Ovary (tissue), 9 donors: ENCODE data around the gene ZNF718. TPM values are rescaled to one million over a fixed set of nuclear protein-coding genes. Genes with fewer than 3 reads are reported as not detected.
"Not testable (repeated sequence)": the region's sequence is repeated elsewhere in the genome, so short reads cannot be mapped to it uniquely, and the experiment has no call there.

Experiments
- DNase-seq, 5 donors: peaks; one replicate each; pipeline ENCODE4 v3.0.0-alpha.2; 2019 to 2020
- H3K27ac ChIP-seq, 2 donors: fragments of 200-600 bp; one replicate each; pipeline versions ENCODE4 v1.5.1 to v1.8.0; 2019 to 2022
- H3K27me3 ChIP-seq: fragments of 200-600 bp; one replicate; pipeline ENCODE4 v1.8.0; 2022
- H3K36me3 ChIP-seq: fragments of 200-600 bp; sonication (generic); one replicate; pipeline ENCODE4 v1.5.1; 2019
- H3K4me1 ChIP-seq: one replicate; pipeline ENCODE4 v1.8.1; 2013; ENCODE audit warnings: mild to moderate bottlenecking, moderate library complexity; ENCODE audit not compliant: insufficient read depth
- H3K4me3 ChIP-seq: fragments of 200-600 bp; sonication (generic); one replicate; pipeline ENCODE4 v1.5.1; 2017
- H3K9me3 ChIP-seq, 2 donors: fragments of 200-600 bp in 1 of 2; sonication (generic) in 1 of 2; one replicate each; pipeline versions ENCODE4 v1.5.1 to v1.8.1; 2013 to 2019; ENCODE audit warnings: mild to moderate bottlenecking in 1 of 2, moderate library complexity in 1 of 2
- EP300 ChIP-seq: sonication (generic); formaldehyde crosslinking; IDR thresholded peaks from one replicate; pipeline ENCODE4 v1.6.1; 2017; ENCODE audit warnings: antibody characterized with exemption
- POLR2A ChIP-seq: fragments of 450-650 bp; IDR thresholded peaks from one replicate; pipeline ENCODE4 v1.6.1; 2017; ENCODE audit warnings: antibody characterized with exemption, mild to moderate bottlenecking, moderate library complexity
- WGBS, 3 donors: extraction: QIAGEN DNeasy Blood & Tissue Kit in 1 of 3; methylation state at CpG; one replicate each; pipeline versions ENCODE4 v1.1.5 to v1.1.7; 2013 to 2017; 5-methylcytosine and 5-hydroxymethylcytosine counted together
- intact Hi-C, 4 donors: fragments of 100-400 bp; cut with DNase I; formaldehyde crosslinking; loops; one replicate each; pipeline versions ENCODE4 v1.11.0 to v1.15.1; 2022 to 2023
- polyA plus RNA-seq, 2 donors: library from polyadenylated mRNA; stranded (reverse); fragments of 200-250 nt in 1 of 2; fragments of 350-450 nt in 1 of 2; fragmentation: Illumina TruSeq in 1 of 2; extraction: RNeasy Lipid Tissue Mini Kit (QIAGEN cat#74804) in 1 of 2; gene quantifications; one replicate each; pipeline ENCODE4 v1.2.3, GENCODE V29; 2013 to 2014
- total RNA-seq, 7 donors: library from RNA; depleted of rRNA in 2 of 7; stranded (reverse); fragments of >200 nt in 2 of 7; fragmentation: NEBNext Ultra II Directional in 3 of 7; extraction: Animal tissue kit (Norgen Biotek cat#: 25700) in 3 of 7; gene quantifications; one replicate each; pipeline versions ENCODE4 v1.1.0 to v1.2.4, GENCODE V29; 2016 to 2023
- TF ChIP-seq, protein P1 (sequence below), 3 donors: fragments of 450-650 bp in 2 of 3; fragments of 200-600 bp in 1 of 3; IDR thresholded peaks; one replicate each; pipeline versions ENCODE4 v1.5.1 to v1.8.0; 2016 to 2022; ENCODE audit warnings: antibody characterized with exemption in 3 of 3, mild to moderate bottlenecking in 1 of 3
- donor health status: DM: no; HTN: no; CAD: no; lungs with moderate emphysema.
- donor health status: DM: no; HTN: no; CAD: no.
- donor health status: Bipolar disorder and iron deficiency.
- donor health status: DM: yes; HTN: yes; CAD: no.
- donor health status: DM: no; HTN: no; CAD: no.
- donor health status: DM: yes; HTN: yes; CAD: no.

Gene ZNF718
- total and polyA plus RNA-seq, 9 donors, result 2.5 to 12.4 (median 7.3) TPM

DNA sequence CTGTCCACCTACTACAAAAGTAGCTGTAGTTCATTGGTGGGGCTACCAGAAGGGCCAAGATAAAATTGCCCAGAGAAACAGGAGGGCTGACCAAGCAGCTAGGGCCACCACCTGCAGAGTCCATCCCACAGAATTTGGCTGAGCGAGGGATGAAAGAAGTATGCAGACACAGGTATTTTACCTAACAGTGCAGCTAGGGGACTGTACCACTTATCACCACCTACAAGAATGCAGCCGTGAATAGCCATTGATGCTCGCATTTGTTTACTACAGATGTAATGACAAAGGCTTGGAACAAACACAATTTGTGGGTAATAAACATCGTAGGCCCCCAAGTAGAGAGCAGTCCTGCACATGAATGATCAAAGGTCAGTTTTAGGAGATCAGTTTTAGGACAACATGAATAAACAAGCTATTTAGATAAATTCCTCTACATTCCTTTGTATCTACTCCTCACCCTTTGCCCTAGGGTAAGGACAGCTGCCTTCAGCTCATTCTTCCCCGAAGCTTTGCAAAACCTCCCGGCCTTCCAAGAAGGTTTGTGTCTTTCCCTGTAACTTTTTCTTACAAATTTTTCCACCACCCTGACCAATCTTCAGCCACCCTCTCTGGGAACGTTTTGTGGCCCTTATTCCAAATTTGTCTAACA lies 49.5 kb downstream of the ZNF718 start:
- 72 to 77% (median 76%) methylated on average over 7 of the region's 7 CpGs for WGBS, 3 donors
- intact Hi-C loops, result no loop called here
- DNase-seq, result no peak
- Histone ChIP-seq H3K36me3 (no peaks in the 10 kb centered on the region), H3K27ac (no peak overlapping the region), H3K4me3 (no peak overlapping the region), H3K4me1 (no peaks in the 10 kb centered on the region), H3K9me3 (peaks cover 0 to 29% of the 10 kb centered on the region in 2 donors), H3K27me3 (no peaks in the 10 kb centered on the region)
- TF ChIP-seq, protein P1, sequence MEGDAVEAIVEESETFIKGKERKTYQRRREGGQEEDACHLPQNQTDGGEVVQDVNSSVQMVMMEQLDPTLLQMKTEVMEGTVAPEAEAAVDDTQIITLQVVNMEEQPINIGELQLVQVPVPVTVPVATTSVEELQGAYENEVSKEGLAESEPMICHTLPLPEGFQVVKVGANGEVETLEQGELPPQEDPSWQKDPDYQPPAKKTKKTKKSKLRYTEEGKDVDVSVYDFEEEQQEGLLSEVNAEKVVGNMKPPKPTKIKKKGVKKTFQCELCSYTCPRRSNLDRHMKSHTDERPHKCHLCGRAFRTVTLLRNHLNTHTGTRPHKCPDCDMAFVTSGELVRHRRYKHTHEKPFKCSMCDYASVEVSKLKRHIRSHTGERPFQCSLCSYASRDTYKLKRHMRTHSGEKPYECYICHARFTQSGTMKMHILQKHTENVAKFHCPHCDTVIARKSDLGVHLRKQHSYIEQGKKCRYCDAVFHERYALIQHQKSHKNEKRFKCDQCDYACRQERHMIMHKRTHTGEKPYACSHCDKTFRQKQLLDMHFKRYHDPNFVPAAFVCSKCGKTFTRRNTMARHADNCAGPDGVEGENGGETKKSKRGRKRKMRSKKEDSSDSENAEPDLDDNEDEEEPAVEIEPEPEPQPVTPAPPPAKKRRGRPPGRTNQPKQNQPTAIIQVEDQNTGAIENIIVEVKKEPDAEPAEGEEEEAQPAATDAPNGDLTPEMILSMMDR (IDR thresholded peaks at IDR 0.05), result no peak
- TF ChIP-seq POLR2A (no peak), EP300 (no peak)

DNA sequence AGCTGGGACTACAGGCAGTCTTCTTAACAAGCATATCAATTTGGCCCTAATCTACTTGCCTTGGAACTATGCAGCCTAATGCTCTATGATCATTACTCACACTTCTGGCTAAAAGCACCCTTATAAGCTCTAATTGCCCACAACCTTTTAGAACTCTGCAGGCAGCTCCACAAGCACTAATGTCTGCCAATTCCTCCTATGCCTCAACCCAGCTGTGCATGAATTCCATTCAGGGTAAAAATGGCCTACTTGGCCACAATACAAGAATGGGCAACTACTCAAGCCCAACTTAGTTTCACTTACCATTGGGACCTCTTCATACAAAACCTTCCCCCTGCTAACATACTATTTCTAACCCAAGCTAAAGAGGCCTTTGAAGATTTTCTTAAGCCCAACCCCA lies 51.7 kb downstream of the ZNF718 start:
- Histone ChIP-seq H3K4me3 (no peak overlapping the region), H3K27me3 (no peaks in the 10 kb centered on the region), H3K4me1 (no peaks in the 10 kb centered on the region), H3K9me3 (peaks cover 0 to 26% of the 10 kb centered on the region in 2 donors), H3K36me3 (no peaks in the 10 kb centered on the region), H3K27ac (no peak overlapping the region)
- no peak for TF ChIP-seq POLR2A
- TF ChIP-seq, protein P1 (IDR thresholded peaks at IDR 0.05), result no peak
- no peak for DNase-seq
- intact Hi-C loops, result no loop called here

GRCh38 chr4:176995-177394 lies 52.7 kb downstream of the ZNF718 start:
- H3K9me3 ChIP-seq, result peaks cover 0 to 22% of the 10 kb centered on the region in 2 donors
- intact Hi-C loops, result no loop called here
- 42 to 100% (median 94%) methylated on average over 1 of the region's 1 CpG for WGBS, 3 donors
- no peak for TF ChIP-seq POLR2A
- TF ChIP-seq EP300, result no peak
- TF ChIP-seq, protein P1 (IDR thresholded peaks at IDR 0.05), result no peak
- H3K4me1 ChIP-seq, result no peaks in the 10 kb centered on the region
- no peaks in the 10 kb centered on the region for H3K36me3 ChIP-seq
- DNase-seq, result no peak
- no peaks in the 10 kb centered on the region for H3K27me3 ChIP-seq
- no peak overlapping the region for H3K4me3 ChIP-seq
- no peak overlapping the region for H3K27ac ChIP-seq

GRCh38 chr4:182225-182624 lies 57.9 kb downstream of the ZNF718 start:
- DNase-seq, intact Hi-C loops, H3K36me3 ChIP-seq, H3K27me3 ChIP-seq, H3K4me3 ChIP-seq, H3K27ac ChIP-seq, H3K4me1 ChIP-seq: not testable (repeated sequence)
- H3K9me3 ChIP-seq, result peaks cover 3 to 18% of the 10 kb centered on the region in 2 donors
- WGBS, 3 donors, result 98 to 100% (median 99%) methylated on average over 3 of the region's 3 CpGs

GRCh38 chr4:188091-188490 lies 63.8 kb downstream of the ZNF718 start:
- Histone ChIP-seq H3K27me3 (no peaks in the 10 kb centered on the region), H3K9me3 (peaks cover 1 to 11% of the 10 kb centered on the region in 2 donors), H3K27ac (no peak overlapping the region), H3K4me3 (no peak overlapping the region), H3K4me1 (no peaks in the 10 kb centered on the region), H3K36me3 (no peaks in the 10 kb centered on the region)
- intact Hi-C loops, result no loop called here
- 61 to 81% (median 70%) methylated on average over 3 of the region's 3 CpGs for WGBS, 3 donors
- no peak for DNase-seq
- TF ChIP-seq, protein P1 (IDR thresholded peaks at IDR 0.05), result no peak
- no peak for TF ChIP-seq POLR2A
- TF ChIP-seq EP300, result no peak

DNA sequence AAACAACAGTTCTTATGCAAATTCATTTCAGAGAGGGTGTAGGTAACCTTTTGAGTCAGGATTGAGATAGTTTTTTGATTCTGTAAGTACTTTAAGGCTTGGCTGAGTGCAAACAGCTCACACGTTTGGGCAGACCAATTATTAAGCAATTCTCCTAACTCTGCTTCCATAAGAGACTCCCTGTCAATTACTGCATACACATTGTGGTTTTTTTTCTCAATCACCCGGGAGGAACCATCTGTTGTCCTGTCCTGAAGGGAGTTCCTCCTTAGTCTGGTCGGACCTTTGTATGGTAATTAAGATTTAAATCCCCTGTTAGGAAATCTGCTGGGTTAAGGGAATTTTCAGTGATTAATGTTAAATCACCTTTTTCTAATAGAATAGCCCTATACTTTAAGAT lies 70.9 kb downstream of the ZNF718 start:
- H3K36me3 ChIP-seq, H3K4me1 ChIP-seq, H3K4me3 ChIP-seq, intact Hi-C loops, DNase-seq, H3K9me3 ChIP-seq, H3K27ac ChIP-seq, H3K27me3 ChIP-seq: not testable (repeated sequence)
- 80 to 90% (median 85%) methylated on average over 3 of the region's 3 CpGs for WGBS, 3 donors
